Endothelial cell of umbilical vein (primary cell): Measurements from ENCODE around the gene DAB1. TPM values are rescaled to one million over a fixed set of nuclear protein-coding genes. Genes with fewer than 3 reads are reported as not detected.

Source experiments
- BruUV-seq: library from RNA; stranded (reverse); fragments of 400-500 nt; replicated peaks from 2 replicates; lab custom pipeline; 2021; lab: Mats Ljungman, UMichigan
- CTCF ChIA-PET: fragments of 300-600, 350-600 bp; sonication (Branson Sonifier 250); formaldehyde crosslinking; loops from one replicate; lab custom pipeline; 2021; ENCODE audit warnings: antibody characterized with exemption, inconsistent platforms; lab: Charles Lee
- POLR2A ChIA-PET: fragments of 300-600, 350-600 bp; sonication (Branson Sonifier 250); formaldehyde crosslinking; loops from one replicate; lab custom pipeline; 2021; ENCODE audit warnings: antibody characterized with exemption, inconsistent platforms; lab: Charles Lee
- DNase-seq: peaks from one replicate; pipeline ENCODE4 v3.0.0-alpha.2; 2011; ENCODE audit warnings: low read depth, low spot score
- FAIRE-seq: peaks from 2 replicates; lab custom pipeline; 2011; peaks lifted over from hg19 to GRCh38; lab: Jason Lieb, UNC
- H2AFZ ChIP-seq: 2 replicates; pipeline ENCODE4 v1.6.0; 2012; ENCODE audit warnings: low read depth, low read length, control low read depth, inconsistent platforms
- H3K27ac ChIP-seq: 2 replicates; pipeline ENCODE4 v1.5.1; 2011; ENCODE audit warnings: low read depth, mild to moderate bottlenecking, control low read depth, low read length, moderate library complexity; ENCODE audit not compliant: insufficient read depth
- H3K27me3 ChIP-seq, 2 experiments: 2 replicates each; pipeline versions ENCODE4 v1.6.0 to v1.6.1; 2011; ENCODE audit warnings: low read length in 2 of 2, mixed read lengths in 1 of 2; ENCODE audit not compliant: control insufficient read depth in 2 of 2, insufficient read depth in 2 of 2
- H3K36me3 ChIP-seq, 2 experiments: 2 replicates in 1 of 2; 3 replicates in 1 of 2; pipeline ENCODE4 v1.5.1; 2011; ENCODE audit warnings: low read length in 2 of 2, mild to moderate bottlenecking in 1 of 2, moderate library complexity in 1 of 2; ENCODE audit not compliant: control insufficient read depth in 2 of 2, insufficient read depth in 2 of 2; ENCODE audit errors: extremely low read depth in 1 of 2
- H3K4me1 ChIP-seq: 3 replicates; pipeline ENCODE4 v1.5.1; 2011; ENCODE audit warnings: mild to moderate bottlenecking, low read length; ENCODE audit not compliant: control insufficient read depth, insufficient read depth; ENCODE audit errors: extremely low read depth
- H3K4me2 ChIP-seq: 2 replicates; pipeline ENCODE4 v1.6.1; 2011; ENCODE audit warnings: low read length, control low read depth, mixed read lengths; ENCODE audit not compliant: insufficient read depth
- H3K4me3 ChIP-seq, 3 experiments: fragments of 200-600 bp in 1 of 3; sonication (generic), shearing (Covaris generic) in 1 of 3; replicated peaks in 1 of 3; 2 replicates each; pipeline ENCODE4 v1.5.1; 2011 to 2016; ENCODE audit warnings: control low read depth in 3 of 3, low read length in 3 of 3, mild to moderate bottlenecking in 2 of 3, inconsistent platforms in 1 of 3, low read depth in 1 of 3, moderate library complexity in 1 of 3; ENCODE audit not compliant: insufficient read depth in 1 of 3
- H3K79me2 ChIP-seq: 2 replicates; pipeline ENCODE4 v1.6.0; 2012; ENCODE audit warnings: low read length, inconsistent platforms; ENCODE audit not compliant: control insufficient read depth, insufficient read depth
- H3K9ac ChIP-seq: replicated peaks from 2 replicates; pipeline ENCODE3; 2011; ENCODE audit warnings: low read length, control low read depth; ENCODE audit not compliant: insufficient read depth; ENCODE audit errors: extremely low read depth
- H3K9me1 ChIP-seq: replicated peaks from 3 replicates; pipeline ENCODE4 v1.6.0; 2011; ENCODE audit warnings: mild to moderate bottlenecking, low read length; ENCODE audit not compliant: control insufficient read depth, insufficient read depth; ENCODE audit errors: extremely low read depth
- H3K9me3 ChIP-seq: replicated peaks from 2 replicates; pipeline ENCODE4 v1.5.1; 2012; ENCODE audit warnings: low read length, inconsistent platforms; ENCODE audit not compliant: control insufficient read depth, insufficient read depth
- H4K20me1 ChIP-seq: replicated peaks from 2 replicates; pipeline ENCODE3; 2011; ENCODE audit warnings: mild to moderate bottlenecking, low read length; ENCODE audit not compliant: control insufficient read depth, insufficient read depth; ENCODE audit errors: extremely low read depth
- EZH2 ChIP-seq: IDR thresholded peaks from 2 replicates; pipeline ENCODE4 v1.6.1; 2012; ENCODE audit warnings: borderline replicate concordance, low read depth, mild to moderate bottlenecking, moderate library complexity, low read length, inconsistent platforms; ENCODE audit not compliant: severe bottlenecking
- FOS ChIP-seq: IDR thresholded peaks from 2 replicates; pipeline ENCODE4 v1.6.1; 2011; ENCODE audit warnings: mild to moderate bottlenecking, low read length, moderate library complexity, borderline replicate concordance; ENCODE audit not compliant: insufficient read depth
- GATA2 ChIP-seq: IDR thresholded peaks from 2 replicates; pipeline ENCODE4 v1.7.0; 2011; ENCODE audit warnings: low read depth, mild to moderate bottlenecking, moderate library complexity, mixed read lengths, low read length; ENCODE audit not compliant: insufficient read length, insufficient read depth
- JUN ChIP-seq: IDR thresholded peaks from 2 replicates; pipeline ENCODE4 v1.6.1; 2011; ENCODE audit warnings: borderline replicate concordance, low read depth; ENCODE audit not compliant: insufficient read length, insufficient read depth
- MAX ChIP-seq: IDR thresholded peaks from 2 replicates; pipeline ENCODE4 v1.6.1; 2011; ENCODE audit not compliant: insufficient read depth, insufficient read length
- MYC ChIP-seq: IDR thresholded peaks from one replicate; pipeline ENCODE4 v1.6.1; 2011; ENCODE audit warnings: mild to moderate bottlenecking, low read depth, low read length
- POLR2A ChIP-seq: IDR thresholded peaks from 2 replicates; pipeline ENCODE4 v1.6.1; 2012; ENCODE audit warnings: low read depth, mild to moderate bottlenecking, control low read depth, low read length
- POLR2AphosphoS5 ChIP-seq: IDR thresholded peaks from 2 replicates; pipeline ENCODE4 v1.6.1; 2012; ENCODE audit warnings: low read depth, mild to moderate bottlenecking, control low read depth, low read length, moderate library complexity; ENCODE audit not compliant: insufficient read depth
- dilution Hi-C: fragments of 300-500 bp; cut with MboI; formaldehyde crosslinking; loops from one replicate; pipeline ENCODE4 v1.15.0; 2019; ENCODE audit warnings: low sequenced_read_pairs; ENCODE audit not compliant: extremely low pct_ligation_motif_present
- intact Hi-C: fragments of 100-400 bp; cut with micrococcal nuclease; formaldehyde crosslinking; loops from one replicate; pipeline ENCODE4 v1.10.0; 2022
- polyA plus RNA-seq, 4 experiments: library from polyadenylated mRNA; depleted of rRNA in 3 of 4; stranded (reverse) in 3 of 4; unstranded in 1 of 4; fragments of >200 nt; gene quantifications; 2 replicates each; pipeline versions ENCODE4 v1.2.1 to v1.2.3, GENCODE V29; 2011 to 2012; ENCODE audit warnings: missing spikeins in 1 of 4
- total RNA-seq: library from RNA; stranded (reverse); gene quantifications from 2 replicates; pipeline ENCODE4 v1.2.3, GENCODE V29; 2021
- TF ChIP-seq, protein P1 (sequence below), 2 donors: IDR thresholded peaks; 1 replicate in 1 of 2; 2 replicates in 1 of 2; pipeline ENCODE4 v1.5.1; 2011; ENCODE audit warnings: low read length in 2 of 2, mild to moderate bottlenecking in 2 of 2, moderate library complexity in 2 of 2, control low read depth in 1 of 2, inconsistent platforms in 1 of 2, low read depth in 1 of 2; ENCODE audit not compliant: insufficient read depth in 1 of 2; ENCODE audit errors: extremely low read depth in 1 of 2

The DAB1 gene
- total and polyA plus RNA-seq, 2 donors (not counting 3 experiments of a cell fraction or from before 2014, with no cell fraction given): not detected

- H3K79me2 ChIP-seq: no peaks in the 10 kb centered on the region
- no TSS peak for BruUV-seq
- no peak for FAIRE-seq
- no peaks in the 10 kb centered on the region for H3K4me1 ChIP-seq
- no peak overlapping the region for H3K4me3 ChIP-seq
- H4K20me1 ChIP-seq: no peaks in the 10 kb centered on the region
- no peaks in the 10 kb centered on the region for H3K9me1 ChIP-seq
- H2AFZ ChIP-seq: no peak overlapping the region
- dilution Hi-C loops: no loop called here
- no peak overlapping the region for H3K9ac ChIP-seq
- ChIA-PET CTCF (interaction anchor here (0.6 kb wide), 1 partner anchor 262 kb away, joined by 3 read pairs; no protein-coding TSS in a partner anchor), POLR2A (no interaction called here)
- peaks cover 3% of the 10 kb centered on the region for H3K9me3 ChIP-seq
- no peaks in the 10 kb centered on the region for H3K27me3 ChIP-seq
- intact Hi-C loops: no loop called here
- TF ChIP-seq FOS: no peak
- no peak for TF ChIP-seq GATA2
- TF ChIP-seq, protein P1, sequence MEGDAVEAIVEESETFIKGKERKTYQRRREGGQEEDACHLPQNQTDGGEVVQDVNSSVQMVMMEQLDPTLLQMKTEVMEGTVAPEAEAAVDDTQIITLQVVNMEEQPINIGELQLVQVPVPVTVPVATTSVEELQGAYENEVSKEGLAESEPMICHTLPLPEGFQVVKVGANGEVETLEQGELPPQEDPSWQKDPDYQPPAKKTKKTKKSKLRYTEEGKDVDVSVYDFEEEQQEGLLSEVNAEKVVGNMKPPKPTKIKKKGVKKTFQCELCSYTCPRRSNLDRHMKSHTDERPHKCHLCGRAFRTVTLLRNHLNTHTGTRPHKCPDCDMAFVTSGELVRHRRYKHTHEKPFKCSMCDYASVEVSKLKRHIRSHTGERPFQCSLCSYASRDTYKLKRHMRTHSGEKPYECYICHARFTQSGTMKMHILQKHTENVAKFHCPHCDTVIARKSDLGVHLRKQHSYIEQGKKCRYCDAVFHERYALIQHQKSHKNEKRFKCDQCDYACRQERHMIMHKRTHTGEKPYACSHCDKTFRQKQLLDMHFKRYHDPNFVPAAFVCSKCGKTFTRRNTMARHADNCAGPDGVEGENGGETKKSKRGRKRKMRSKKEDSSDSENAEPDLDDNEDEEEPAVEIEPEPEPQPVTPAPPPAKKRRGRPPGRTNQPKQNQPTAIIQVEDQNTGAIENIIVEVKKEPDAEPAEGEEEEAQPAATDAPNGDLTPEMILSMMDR (IDR thresholded peaks at IDR 0.05; ENCODE audit: extremely low read depth in 1 of 2, insufficient read depth in 1 of 2, low read depth in 1 of 2, low read length in 2 of 2): no peak
- TF ChIP-seq POLR2A: no peak
- no peak for TF ChIP-seq EZH2
- no peak for TF ChIP-seq MYC
- no peak for TF ChIP-seq POLR2AphosphoS5
- TF ChIP-seq MAX: no peak
- TF ChIP-seq JUN: no peak
- no peak overlapping the region for H3K27ac ChIP-seq
- no peak for DNase-seq
- H3K36me3 ChIP-seq: no peaks in the 10 kb centered on the region
- H3K4me2 ChIP-seq: no peak overlapping the region
Measured at GRCh38 chr1:57357462-57357861, 66.4 kb downstream of the DAB1 start.
